ENCODE data around the gene NDUFC2. TPM values are rescaled to one million over a fixed set of nuclear protein-coding genes. Genes with fewer than 3 reads are reported as not detected.

Gene NDUFC2
- total and polyA plus RNA-seq, 2 of the 8 experiments (the other 6 are each of a cell fraction or from before 2014, with no cell fraction given) = 216 to 356 TPM

DNA sequence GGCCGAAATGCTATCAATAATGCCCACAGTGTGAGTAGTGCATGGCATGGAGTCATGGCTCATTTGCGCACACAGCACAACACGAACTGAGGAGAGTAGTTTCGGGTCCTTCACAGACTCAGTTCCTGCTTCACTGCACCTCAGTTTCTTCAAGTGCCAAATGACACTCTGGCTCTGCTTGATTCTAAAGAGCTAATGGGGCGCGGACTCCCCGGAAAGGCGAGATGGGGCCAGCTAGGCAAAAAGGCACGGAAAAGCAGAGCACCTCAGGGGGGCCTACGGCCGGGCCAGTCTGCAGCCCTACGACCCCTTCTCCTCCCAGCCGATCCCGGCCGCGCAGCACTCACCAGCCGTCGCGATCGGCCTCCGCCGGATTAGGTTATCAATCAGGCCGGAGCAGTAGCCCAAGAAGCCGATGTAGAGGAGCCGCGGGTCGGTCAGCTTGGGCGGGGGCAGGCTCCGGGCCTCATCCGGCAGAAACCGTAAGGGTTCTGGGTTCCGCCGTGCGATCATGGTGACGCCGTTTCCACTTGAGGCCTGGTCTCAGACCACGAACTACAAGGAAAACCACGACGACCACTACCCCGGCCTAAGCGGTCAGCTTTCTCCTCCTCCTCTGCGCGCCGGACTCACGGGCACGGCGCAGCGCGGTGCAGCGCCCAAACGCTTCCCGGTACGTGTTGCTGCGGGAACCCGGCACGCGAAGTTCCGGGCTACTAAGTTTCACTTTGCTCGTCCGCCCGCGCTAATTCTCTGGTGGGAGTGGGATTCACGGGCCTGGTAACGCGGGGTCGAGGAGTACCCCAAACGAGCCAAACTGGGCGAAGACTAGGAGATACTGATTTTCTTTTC is at the start of gene NDUFC2 (continued):
- TF ChIP-seq EP300 (IDR thresholded peaks at IDR 0.05; ENCODE audit: borderline replicate concordance in 1 of 2, low read depth in 2 of 2, low read length in 2 of 2) (peak in 1 of 2 experiments; percentile 78; a peak in 1 of 3 replicates), CREB1 (IDR thresholded peaks at IDR 0.05) (peak; percentile 59; the same call in 1 of the 2 replicates), TAF7 (optimal IDR thresholded peaks at IDR 0.05; ENCODE audit: borderline replicate concordance, low read depth, low read length) (peak; percentile 91), ASH2L (IDR thresholded peaks at IDR 0.05; ENCODE audit: low read length) (peak; percentile 100), SIX5 (IDR thresholded peaks at IDR 0.05; ENCODE audit: low read depth, low read length) (peak; percentile 18; the same call in 1 of the 2 replicates), TEAD4 (IDR thresholded peaks at IDR 0.05; ENCODE audit: low read depth, low read length) (no peak), TAF1 (IDR thresholded peaks at IDR 0.05; ENCODE audit: low read depth, low read length) (peak; percentile 99), POLR2AphosphoS5 (IDR thresholded peaks at IDR 0.05; ENCODE audit: low read depth, low read length) (peak; percentile 97), SAP30 (IDR thresholded peaks at IDR 0.05; ENCODE audit: insufficient read depth, insufficient replicate concordance, low read length) (peak; percentile 52), GABPA (IDR thresholded peaks at IDR 0.05; ENCODE audit: borderline replicate concordance, insufficient read depth, low read length) (peak; percentile 90), CHD1 (IDR thresholded peaks at IDR 0.05; ENCODE audit: low read depth, low read length) (no peak), KDM4A (IDR thresholded peaks at IDR 0.05; ENCODE audit: low read depth, low read length, severe bottlenecking) (peak; percentile 74), EZH2 (IDR thresholded peaks at IDR 0.05; ENCODE audit: low read depth, low read length, severe bottlenecking) (no peak), RXRA (IDR thresholded peaks at IDR 0.05; ENCODE audit: insufficient read depth, low read depth, low read length) (no peak), SRF (IDR thresholded peaks at IDR 0.05; ENCODE audit: low read depth, low read length) (peak; percentile 47; the same call in 1 of the 2 replicates), KDM1A (IDR thresholded peaks at IDR 0.05; ENCODE audit: borderline replicate concordance, low read length) (no peak), EGR1 (IDR thresholded peaks at IDR 0.05; ENCODE audit: borderline replicate concordance, low read depth, low read length) (0 out of 2 replicates have a peak, but pooled peaks have one; percentile 44), SIRT6 (IDR thresholded peaks at IDR 0.05; ENCODE audit: low read length) (no peak)
- TF ChIP-seq, protein P1, sequence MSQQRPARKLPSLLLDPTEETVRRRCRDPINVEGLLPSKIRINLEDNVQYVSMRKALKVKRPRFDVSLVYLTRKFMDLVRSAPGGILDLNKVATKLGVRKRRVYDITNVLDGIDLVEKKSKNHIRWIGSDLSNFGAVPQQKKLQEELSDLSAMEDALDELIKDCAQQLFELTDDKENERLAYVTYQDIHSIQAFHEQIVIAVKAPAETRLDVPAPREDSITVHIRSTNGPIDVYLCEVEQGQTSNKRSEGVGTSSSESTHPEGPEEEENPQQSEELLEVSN (IDR thresholded peaks at IDR 0.05) = peak; percentile 78
- TF ChIP-seq, protein P2, sequence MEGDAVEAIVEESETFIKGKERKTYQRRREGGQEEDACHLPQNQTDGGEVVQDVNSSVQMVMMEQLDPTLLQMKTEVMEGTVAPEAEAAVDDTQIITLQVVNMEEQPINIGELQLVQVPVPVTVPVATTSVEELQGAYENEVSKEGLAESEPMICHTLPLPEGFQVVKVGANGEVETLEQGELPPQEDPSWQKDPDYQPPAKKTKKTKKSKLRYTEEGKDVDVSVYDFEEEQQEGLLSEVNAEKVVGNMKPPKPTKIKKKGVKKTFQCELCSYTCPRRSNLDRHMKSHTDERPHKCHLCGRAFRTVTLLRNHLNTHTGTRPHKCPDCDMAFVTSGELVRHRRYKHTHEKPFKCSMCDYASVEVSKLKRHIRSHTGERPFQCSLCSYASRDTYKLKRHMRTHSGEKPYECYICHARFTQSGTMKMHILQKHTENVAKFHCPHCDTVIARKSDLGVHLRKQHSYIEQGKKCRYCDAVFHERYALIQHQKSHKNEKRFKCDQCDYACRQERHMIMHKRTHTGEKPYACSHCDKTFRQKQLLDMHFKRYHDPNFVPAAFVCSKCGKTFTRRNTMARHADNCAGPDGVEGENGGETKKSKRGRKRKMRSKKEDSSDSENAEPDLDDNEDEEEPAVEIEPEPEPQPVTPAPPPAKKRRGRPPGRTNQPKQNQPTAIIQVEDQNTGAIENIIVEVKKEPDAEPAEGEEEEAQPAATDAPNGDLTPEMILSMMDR (IDR thresholded peaks at IDR 0.05; ENCODE audit: control extremely low read depth in 1 of 3, insufficient read depth in 1 of 3, low read depth in 1 of 3, low read length in 3 of 3) = 0 out of 4 replicates have a peak, but pooled peaks of 1 of the 3 experiments have one; percentile 4

Measured in H1 (cell line).